ENCODE measurements around the gene RNF217.
"Not testable (repeated sequence)": the region's sequence is repeated elsewhere in the genome, so short reads cannot be mapped to it uniquely, and the experiment has no call there.

The RNF217 gene

DNA sequence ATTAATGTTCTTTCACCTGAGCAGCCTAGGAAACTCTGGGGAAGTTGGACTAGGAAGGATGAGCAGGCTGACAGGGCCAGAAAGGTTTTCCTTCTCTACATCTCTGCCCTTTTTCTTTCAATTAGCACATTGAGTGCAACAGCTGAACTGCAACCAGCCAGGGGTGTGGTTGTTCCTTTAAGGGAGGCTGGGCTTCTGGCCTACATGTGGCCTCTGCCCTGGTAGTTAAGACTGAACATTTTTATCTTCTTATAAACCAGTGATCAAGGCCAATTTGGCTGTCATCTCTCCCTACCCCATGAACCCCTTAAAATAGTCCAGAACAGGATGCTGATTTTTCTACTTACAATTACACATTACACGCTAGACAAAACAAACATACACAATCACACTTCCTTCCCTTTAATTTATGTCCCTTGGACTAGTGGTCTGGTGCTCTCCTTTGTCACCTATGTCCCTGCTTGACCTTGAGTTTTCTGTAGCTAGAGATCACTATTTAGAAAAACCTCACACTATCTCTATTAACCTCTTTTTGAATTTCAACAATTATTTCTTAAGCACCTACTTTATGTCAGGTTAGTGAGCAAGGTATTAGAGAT is 60.3 kb downstream of the RNF217 start:
- Histone ChIP-seq H3K4me3 (no peak overlapping the region), H3K27ac (no peak overlapping the region)
- no peak for DNase-seq (ENCODE audit: low spot score)
- TF ChIP-seq, protein P1, sequence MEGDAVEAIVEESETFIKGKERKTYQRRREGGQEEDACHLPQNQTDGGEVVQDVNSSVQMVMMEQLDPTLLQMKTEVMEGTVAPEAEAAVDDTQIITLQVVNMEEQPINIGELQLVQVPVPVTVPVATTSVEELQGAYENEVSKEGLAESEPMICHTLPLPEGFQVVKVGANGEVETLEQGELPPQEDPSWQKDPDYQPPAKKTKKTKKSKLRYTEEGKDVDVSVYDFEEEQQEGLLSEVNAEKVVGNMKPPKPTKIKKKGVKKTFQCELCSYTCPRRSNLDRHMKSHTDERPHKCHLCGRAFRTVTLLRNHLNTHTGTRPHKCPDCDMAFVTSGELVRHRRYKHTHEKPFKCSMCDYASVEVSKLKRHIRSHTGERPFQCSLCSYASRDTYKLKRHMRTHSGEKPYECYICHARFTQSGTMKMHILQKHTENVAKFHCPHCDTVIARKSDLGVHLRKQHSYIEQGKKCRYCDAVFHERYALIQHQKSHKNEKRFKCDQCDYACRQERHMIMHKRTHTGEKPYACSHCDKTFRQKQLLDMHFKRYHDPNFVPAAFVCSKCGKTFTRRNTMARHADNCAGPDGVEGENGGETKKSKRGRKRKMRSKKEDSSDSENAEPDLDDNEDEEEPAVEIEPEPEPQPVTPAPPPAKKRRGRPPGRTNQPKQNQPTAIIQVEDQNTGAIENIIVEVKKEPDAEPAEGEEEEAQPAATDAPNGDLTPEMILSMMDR (IDR thresholded peaks at IDR 0.05) = no peak

DNA sequence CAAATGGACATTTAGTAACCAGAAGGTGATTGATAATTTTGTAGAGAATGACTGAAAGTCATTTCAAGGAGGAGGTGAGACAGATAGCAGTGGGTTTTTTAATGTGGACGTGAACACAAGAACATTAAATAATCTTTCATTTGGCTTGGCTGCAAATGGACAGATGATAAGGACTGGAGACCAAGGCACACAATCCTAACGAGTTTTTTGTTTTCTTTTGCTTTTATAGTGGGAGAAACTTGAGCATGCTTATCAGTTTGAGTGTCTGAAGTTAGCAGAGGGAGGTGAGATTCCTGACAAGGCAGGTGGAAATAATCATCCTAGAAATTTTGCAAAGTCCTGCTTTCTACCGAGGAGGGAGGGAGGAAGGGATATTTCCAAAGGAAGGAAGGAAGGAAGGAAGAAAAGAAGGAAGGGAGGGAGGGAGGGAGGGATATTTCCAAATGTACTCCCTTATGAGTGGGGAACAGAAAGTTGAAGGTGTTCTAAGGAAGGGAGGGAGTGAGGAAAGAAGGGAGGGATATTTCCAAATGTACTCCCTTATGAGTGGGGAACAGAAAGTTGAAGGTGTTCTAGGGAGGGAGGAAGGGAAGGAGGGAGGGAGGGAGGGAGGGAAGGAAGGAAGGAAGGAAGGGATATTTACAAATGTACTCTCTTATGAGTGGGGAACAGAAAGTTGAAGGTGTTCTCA is 63.1 kb downstream of the RNF217 start:
- no peak overlapping the region for H3K4me3 ChIP-seq
- DNase-seq (ENCODE audit: low spot score) = no peak
- TF ChIP-seq, protein P1 (IDR thresholded peaks at IDR 0.05) = no peak
- H3K27ac ChIP-seq = no peak overlapping the region

DNA sequence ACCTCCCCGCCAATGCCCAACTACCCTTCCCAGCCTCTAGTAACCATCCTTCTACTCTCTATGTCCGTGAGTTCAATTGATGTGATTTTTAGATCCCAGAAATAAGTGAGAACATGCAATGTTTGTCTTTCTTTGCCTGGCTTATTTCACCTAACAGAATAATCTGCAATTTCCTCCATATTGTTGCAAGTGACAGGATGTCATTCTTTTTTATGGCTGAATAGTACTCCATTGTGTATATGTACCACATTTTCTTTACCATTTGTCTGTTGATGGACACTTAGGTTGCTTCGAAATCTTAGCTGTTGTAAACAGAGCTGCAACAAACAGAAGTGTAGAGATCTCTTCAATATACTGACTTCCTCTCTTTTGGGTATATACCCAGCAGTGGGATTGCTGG is 65.0 kb downstream of the RNF217 start:
- Histone ChIP-seq H3K27ac (no peak overlapping the region), H3K4me3 (no peak overlapping the region)
- DNase-seq (ENCODE audit: low spot score) = no peak
- TF ChIP-seq, protein P1 (IDR thresholded peaks at IDR 0.05) = no peak

DNA sequence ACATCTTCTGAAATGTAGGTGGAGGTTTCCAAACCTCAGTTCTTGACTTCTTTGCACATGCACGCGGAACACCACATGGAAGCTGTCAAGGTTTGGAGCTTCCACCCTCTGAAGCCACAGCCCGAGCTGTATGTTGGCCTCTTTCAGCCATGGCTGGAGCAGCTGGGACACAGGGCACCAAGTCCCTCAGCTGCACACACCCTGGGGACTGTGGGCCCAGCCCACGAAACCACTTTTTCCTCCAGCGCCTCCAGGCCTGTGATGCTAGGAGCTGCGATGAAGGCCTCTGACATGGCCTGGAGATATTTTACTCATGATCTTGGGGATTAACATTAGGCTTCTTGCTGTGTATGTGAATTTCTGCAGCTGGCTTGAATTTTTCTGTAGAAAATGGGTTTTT is 68.7 kb downstream of the RNF217 start:
- DNase-seq (ENCODE audit: low spot score) = no peak
- Histone ChIP-seq H3K4me3 (no peak overlapping the region), H3K27ac (no peak overlapping the region)
- TF ChIP-seq, protein P1 (IDR thresholded peaks at IDR 0.05) = no peak

DNA sequence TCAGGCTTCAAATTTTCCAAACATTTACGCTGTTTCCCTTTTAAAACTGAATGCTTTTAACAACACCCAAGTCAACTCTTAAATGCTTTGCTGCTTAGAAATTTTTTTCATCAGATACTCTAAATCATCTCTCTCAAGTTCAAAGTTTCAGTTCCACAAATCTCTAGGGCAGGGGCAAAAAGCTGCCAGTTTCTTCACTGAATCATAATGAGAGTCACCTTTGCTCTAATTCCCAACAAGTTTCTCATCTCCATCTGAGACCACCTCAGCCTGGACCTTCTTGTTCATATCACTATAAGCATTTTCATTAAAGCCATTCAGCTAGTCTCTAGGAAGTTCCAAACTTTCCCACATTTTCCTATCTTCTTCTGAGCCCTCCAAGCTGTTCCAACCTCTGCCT is 69.1 kb downstream of the RNF217 start:
- DNase-seq (ENCODE audit: low spot score) = no peak
- no peak overlapping the region for H3K27ac ChIP-seq
- TF ChIP-seq, protein P1 (IDR thresholded peaks at IDR 0.05) = no peak
- no peak overlapping the region for H3K4me3 ChIP-seq

DNA sequence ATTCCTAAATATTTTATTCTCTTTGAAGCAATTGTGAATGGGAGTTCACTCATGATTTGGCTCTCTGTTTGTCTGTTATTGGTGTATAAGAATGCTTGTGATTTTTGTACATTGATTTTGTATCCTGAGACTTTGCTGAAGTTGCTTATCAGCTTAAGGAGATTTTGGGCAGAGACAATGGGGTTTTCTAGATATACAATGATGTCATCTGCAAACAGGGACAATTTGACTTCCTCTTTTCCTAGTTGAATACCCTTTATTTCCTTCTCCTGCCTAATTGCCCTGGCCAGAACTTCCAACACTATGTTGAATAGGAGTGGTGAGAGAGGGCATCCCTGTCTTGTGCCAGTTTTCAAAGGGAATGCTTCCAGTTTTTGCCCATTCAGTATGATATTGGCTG is 72.7 kb downstream of the RNF217 start:
- not testable (repeated sequence) for DNase-seq (ENCODE audit: low spot score); H3K4me3 ChIP-seq; H3K27ac ChIP-seq

DNA sequence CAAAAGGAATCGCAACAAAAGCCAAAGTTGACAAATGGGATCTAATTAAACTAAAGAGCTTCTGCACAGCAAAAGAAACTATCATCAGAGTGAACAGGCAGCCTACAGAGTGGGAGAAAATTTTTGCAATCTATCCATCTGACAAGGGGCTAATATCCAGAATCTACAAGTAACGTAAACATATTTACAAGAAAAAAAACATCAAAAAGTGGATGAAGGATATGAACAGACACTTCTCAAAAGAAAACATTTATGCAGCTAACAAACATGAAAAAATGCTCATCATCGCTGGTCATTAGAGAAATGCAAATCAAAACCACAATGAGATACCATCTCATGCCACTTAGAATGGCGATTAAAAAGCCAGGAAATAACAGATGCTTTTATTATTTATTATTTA is 74.2 kb downstream of the RNF217 start:
- H3K27ac ChIP-seq; H3K4me3 ChIP-seq; DNase-seq (ENCODE audit: low spot score): not testable (repeated sequence)

DNA sequence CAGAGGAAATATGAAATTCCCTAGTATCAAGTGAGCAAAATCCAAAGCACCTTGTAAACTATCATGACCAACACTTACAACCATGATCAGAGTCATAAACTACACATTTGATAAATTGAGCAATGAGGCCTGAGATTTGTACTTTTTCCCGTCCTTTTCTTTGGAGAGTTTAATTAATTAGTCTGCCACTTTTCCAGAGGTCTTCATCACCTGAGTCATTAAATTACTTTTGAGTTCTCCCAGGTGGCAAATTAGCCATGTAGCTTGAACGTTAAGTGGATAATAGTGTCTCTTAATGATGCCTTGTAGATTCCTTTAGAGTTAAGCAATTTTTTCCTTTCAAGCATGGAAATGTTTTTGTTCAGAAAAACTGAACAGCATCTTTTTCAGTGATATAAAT is 75.6 kb downstream of the RNF217 start:
- Histone ChIP-seq H3K27ac (no peak overlapping the region), H3K4me3 (no peak overlapping the region)
- TF ChIP-seq, protein P1 (IDR thresholded peaks at IDR 0.05) = no peak
- DNase-seq (ENCODE audit: low spot score) = no peak
